SU-DHL-6 (cell line): ENCODE results near the gene GRIK1.

Source experiments
- CTCF ChIP-seq: fragments of 200-600 bp; sonication (generic); IDR thresholded peaks from one replicate; pipeline ENCODE4 v1.5.1; 2017; ENCODE audit warnings: antibody characterized with exemption, mild to moderate bottlenecking, low read length, moderate library complexity; ENCODE audit not compliant: insufficient read depth, poor library complexity, severe bottlenecking
- EZH2phosphoT487 ChIP-seq: fragments of 200-600 bp; sonication (generic), shearing (Covaris generic); conservative IDR thresholded peaks from 2 replicates; pipeline ENCODE4 v1.6.1; 2018; ENCODE audit warnings: mild to moderate bottlenecking, antibody characterized with exemption, low read length, moderate library complexity, mixed read lengths

GRCh38 chr21:29684106-29684505, 255.7 kb downstream of the GRIK1 start:
- TF ChIP-seq CTCF: no peak
- TF ChIP-seq EZH2phosphoT487: no peak
